ENCODE results near the gene CCL15. TPM values are rescaled to one million over a fixed set of nuclear protein-coding genes. Genes with fewer than 3 reads are reported as not detected.

CCL15 gene
- total and polyA plus RNA-seq, 2 of the 13 experiments (the other 11 are each of a cell fraction or from before 2014, with no cell fraction given) = 29.2 to 45.9 TPM

DNA sequence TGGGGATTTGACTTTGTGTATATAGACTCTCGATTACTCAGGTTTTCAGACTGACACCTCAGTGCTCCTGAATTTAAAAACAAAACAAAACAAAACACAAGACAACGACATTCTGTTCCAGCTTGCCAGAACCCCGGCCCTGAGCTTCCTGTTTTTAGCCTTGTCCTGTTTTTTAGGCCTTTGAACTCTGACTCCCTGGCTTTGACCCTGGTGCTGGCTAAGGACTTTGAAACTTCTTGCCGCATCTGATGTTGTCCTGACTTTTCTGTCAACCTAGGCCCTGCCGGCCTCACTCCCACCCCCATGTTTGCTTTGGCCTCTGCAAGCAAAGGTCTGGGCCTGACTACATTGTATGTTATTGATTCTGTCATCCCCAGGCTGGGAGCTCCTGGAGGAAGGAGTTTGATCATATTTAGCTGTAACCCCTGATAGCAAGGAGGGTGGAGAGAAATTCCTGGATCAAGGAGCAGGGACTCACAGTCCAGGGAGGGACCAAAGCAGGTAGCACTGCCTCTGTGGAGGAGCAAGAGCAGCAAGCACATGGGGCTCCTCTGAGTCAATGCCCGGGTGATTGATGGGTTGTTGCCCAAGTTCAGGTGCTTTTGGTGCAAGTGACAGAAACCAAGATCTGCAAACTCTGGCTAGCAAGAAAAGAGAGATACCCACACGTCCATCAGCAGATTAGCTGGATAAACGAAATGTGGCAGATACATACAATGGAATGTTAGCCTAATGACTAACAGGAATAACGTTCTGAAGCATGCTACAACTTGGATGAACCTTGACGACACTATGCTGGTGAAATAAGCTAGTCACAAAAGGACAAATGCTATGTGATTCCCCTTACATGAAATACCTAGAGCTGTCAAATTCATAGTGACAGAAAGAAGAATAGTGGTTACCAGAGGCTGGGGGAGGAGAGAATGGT, 27.8 kb downstream of the CCL15 start (continued):
- TF ChIP-seq, protein P1, sequence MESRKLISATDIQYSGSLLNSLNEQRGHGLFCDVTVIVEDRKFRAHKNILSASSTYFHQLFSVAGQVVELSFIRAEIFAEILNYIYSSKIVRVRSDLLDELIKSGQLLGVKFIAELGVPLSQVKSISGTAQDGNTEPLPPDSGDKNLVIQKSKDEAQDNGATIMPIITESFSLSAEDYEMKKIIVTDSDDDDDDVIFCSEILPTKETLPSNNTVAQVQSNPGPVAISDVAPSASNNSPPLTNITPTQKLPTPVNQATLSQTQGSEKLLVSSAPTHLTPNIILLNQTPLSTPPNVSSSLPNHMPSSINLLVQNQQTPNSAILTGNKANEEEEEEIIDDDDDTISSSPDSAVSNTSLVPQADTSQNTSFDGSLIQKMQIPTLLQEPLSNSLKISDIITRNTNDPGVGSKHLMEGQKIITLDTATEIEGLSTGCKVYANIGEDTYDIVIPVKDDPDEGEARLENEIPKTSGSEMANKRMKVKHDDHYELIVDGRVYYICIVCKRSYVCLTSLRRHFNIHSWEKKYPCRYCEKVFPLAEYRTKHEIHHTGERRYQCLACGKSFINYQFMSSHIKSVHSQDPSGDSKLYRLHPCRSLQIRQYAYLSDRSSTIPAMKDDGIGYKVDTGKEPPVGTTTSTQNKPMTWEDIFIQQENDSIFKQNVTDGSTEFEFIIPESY (CRISPR knock-in tag; IDR thresholded peaks at IDR 0.05) = peak; percentile 64; the same call in 1 of the 2 replicates
- TF ChIP-seq THAP11 (CRISPR knock-in tag; IDR thresholded peaks at IDR 0.05) (peak; percentile 78), ZSCAN30 (CRISPR knock-in tag; IDR thresholded peaks at IDR 0.05) (no peak), ZNF776 (CRISPR knock-in tag; IDR thresholded peaks at IDR 0.05) (peak; percentile 22; the same call in 1 of the 2 replicates), NR2F1 (CRISPR knock-in tag; IDR thresholded peaks at IDR 0.05) (peak; percentile 97), TSC22D2 (CRISPR knock-in tag; IDR thresholded peaks at IDR 0.05; ENCODE audit: borderline replicate concordance) (peak; percentile 73; the same call in 1 of the 2 replicates), KAT8 (CRISPR knock-in tag; IDR thresholded peaks at IDR 0.05) (peak; percentile 41), ZNF501 (CRISPR knock-in tag; IDR thresholded peaks at IDR 0.05) (peak; percentile 67), SIN3A (IDR thresholded peaks at IDR 0.05; ENCODE audit: borderline replicate concordance, low read depth, low read length) (peak; percentile 75; the same call in 1 of the 2 replicates)
- TF ChIP-seq, protein P2, sequence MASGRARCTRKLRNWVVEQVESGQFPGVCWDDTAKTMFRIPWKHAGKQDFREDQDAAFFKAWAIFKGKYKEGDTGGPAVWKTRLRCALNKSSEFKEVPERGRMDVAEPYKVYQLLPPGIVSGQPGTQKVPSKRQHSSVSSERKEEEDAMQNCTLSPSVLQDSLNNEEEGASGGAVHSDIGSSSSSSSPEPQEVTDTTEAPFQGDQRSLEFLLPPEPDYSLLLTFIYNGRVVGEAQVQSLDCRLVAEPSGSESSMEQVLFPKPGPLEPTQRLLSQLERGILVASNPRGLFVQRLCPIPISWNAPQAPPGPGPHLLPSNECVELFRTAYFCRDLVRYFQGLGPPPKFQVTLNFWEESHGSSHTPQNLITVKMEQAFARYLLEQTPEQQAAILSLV (CRISPR knock-in tag; IDR thresholded peaks at IDR 0.05; ENCODE audit: borderline replicate concordance) = peak; percentile 91
- TF ChIP-seq, protein P3, sequence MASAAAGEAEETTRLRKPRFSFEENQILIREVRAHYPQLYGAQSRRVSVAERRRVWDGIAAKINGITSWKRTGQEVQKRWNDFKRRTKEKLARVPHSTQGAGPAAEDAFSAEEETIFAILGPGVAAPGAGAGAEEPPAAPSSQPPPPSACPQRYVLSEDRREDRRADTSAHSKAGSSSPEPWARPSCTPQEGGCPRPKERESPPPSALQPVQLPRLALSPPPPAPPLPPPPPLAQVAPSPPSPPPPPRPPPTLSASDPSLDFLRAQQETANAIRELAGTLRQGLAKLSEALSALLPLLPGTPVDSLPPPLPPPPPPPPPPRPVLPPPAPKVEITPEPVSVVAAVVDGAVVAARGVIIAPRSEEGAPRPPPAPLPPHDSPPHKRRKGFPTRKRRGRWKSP (CRISPR knock-in tag; IDR thresholded peaks at IDR 0.05) = peak; percentile 80; the same call in 1 of the 2 replicates
- TF ChIP-seq, protein P4, sequence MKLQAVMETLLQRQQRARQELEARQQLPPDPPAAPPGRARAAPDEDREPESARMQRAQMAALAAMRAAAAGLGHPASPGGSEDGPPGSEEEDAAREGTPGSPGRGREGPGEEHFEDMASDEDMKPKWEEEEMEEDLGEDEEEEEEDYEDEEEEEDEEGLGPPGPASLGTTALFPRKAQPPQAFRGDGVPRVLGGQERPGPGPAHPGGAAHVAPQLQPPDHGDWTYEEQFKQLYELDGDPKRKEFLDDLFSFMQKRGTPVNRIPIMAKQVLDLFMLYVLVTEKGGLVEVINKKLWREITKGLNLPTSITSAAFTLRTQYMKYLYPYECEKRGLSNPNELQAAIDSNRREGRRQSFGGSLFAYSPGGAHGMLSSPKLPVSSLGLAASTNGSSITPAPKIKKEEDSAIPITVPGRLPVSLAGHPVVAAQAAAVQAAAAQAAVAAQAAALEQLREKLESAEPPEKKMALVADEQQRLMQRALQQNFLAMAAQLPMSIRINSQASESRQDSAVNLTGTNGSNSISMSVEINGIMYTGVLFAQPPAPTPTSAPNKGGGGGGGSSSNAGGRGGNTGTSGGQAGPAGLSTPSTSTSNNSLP (IDR thresholded peaks at IDR 0.05; ENCODE audit: low read depth, low read length) = peak; percentile 54
- TF ChIP-seq, protein P5, sequence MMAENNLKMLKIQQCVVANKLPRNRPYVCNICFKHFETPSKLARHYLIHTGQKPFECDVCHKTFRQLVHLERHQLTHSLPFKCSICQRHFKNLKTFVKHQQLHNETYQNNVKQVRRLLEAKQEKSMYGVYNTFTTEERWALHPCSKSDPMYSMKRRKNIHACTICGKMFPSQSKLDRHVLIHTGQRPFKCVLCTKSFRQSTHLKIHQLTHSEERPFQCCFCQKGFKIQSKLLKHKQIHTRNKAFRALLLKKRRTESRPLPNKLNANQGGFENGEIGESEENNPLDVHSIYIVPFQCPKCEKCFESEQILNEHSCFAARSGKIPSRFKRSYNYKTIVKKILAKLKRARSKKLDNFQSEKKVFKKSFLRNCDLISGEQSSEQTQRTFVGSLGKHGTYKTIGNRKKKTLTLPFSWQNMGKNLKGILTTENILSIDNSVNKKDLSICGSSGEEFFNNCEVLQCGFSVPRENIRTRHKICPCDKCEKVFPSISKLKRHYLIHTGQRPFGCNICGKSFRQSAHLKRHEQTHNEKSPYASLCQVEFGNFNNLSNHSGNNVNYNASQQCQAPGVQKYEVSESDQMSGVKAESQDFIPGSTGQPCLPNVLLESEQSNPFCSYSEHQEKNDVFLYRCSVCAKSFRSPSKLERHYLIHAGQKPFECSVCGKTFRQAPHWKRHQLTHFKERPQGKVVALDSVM (CRISPR knock-in tag; IDR thresholded peaks at IDR 0.05) = peak; percentile 90
